ENCODE results near the gene PTPN14.
"Not testable (repeated sequence)": the region's sequence is repeated elsewhere in the genome, so short reads cannot be mapped to it uniquely, and the experiment has no call there.

Gene PTPN14

GRCh38 chr1:214397497-214397896, 153.9 kb downstream of the PTPN14 start:
- no peak for DNase-seq (ENCODE audit: low read depth)

GRCh38 chr1:214396330-214396729, 155.1 kb downstream of the PTPN14 start:
- DNase-seq (ENCODE audit: low read depth), result no peak

GRCh38 chr1:214394569-214394968, 156.8 kb downstream of the PTPN14 start:
- DNase-seq (ENCODE audit: low read depth), result not testable (repeated sequence)

- DNase-seq (ENCODE audit: low read depth), result no peak
Measured at GRCh38 chr1:214393086-214393485, 158.3 kb downstream of the PTPN14 start.

- DNase-seq (ENCODE audit: low read depth), result no peak
Measured at GRCh38 chr1:214391873-214392645, 159.3 kb downstream of the PTPN14 start.

GRCh38 chr1:214389734-214390133, 161.7 kb downstream of the PTPN14 start:
- no peak for DNase-seq (ENCODE audit: low read depth)

GRCh38 chr1:214386747-214387146, 164.7 kb downstream of the PTPN14 start:
- no peak for DNase-seq (ENCODE audit: low read depth)

- no peak for DNase-seq (ENCODE audit: low read depth)
Measured at GRCh38 chr1:214386333-214386732, 165.1 kb downstream of the PTPN14 start.

- DNase-seq (ENCODE audit: low read depth), result no peak
Measured at GRCh38 chr1:214385428-214385827, 166.0 kb downstream of the PTPN14 start.

GRCh38 chr1:214384373-214385079, 166.9 kb downstream of the PTPN14 start:
- DNase-seq (ENCODE audit: low read depth), result no peak

- DNase-seq (ENCODE audit: low read depth), result no peak
Measured at GRCh38 chr1:214383381-214384372, 167.7 kb downstream of the PTPN14 start.

- DNase-seq (ENCODE audit: low read depth), result no peak
Measured at GRCh38 chr1:214380986-214381695, 170.3 kb downstream of the PTPN14 start.

GRCh38 chr1:214380396-214380795, 171.0 kb downstream of the PTPN14 start:
- no peak for DNase-seq (ENCODE audit: low read depth)

- DNase-seq (ENCODE audit: low read depth), result no peak
Measured at GRCh38 chr1:214379236-214379970, 172.0 kb downstream of the PTPN14 start.

- no peak for DNase-seq (ENCODE audit: low read depth)
Measured at GRCh38 chr1:214378492-214378891, 172.9 kb downstream of the PTPN14 start.

- DNase-seq (ENCODE audit: low read depth), result no peak
Measured at GRCh38 chr1:214377886-214378285, 173.5 kb downstream of the PTPN14 start.

- no peak for DNase-seq (ENCODE audit: low read depth)
Measured at GRCh38 chr1:214377485-214377884, 173.9 kb downstream of the PTPN14 start.

GRCh38 chr1:214372092-214372491, 179.3 kb downstream of the PTPN14 start:
- DNase-seq (ENCODE audit: low read depth), result no peak

- DNase-seq (ENCODE audit: low read depth), result no peak
Measured at GRCh38 chr1:214370615-214371014, 180.8 kb downstream of the PTPN14 start.

GRCh38 chr1:214369364-214369763, 182.0 kb downstream of the PTPN14 start:
- no peak for DNase-seq (ENCODE audit: low read depth)

GRCh38 chr1:214367841-214368240, 183.6 kb downstream of the PTPN14 start:
- no peak for DNase-seq (ENCODE audit: low read depth)
